ENCODE results near the gene FAM151B. TPM values are rescaled to one million over a fixed set of nuclear protein-coding genes. Genes with fewer than 3 reads are reported as not detected.

FAM151B gene
- total RNA-seq, 4 donors from 2014 or later: 2.6 to 8.1 (median 4.5) TPM

DNA sequence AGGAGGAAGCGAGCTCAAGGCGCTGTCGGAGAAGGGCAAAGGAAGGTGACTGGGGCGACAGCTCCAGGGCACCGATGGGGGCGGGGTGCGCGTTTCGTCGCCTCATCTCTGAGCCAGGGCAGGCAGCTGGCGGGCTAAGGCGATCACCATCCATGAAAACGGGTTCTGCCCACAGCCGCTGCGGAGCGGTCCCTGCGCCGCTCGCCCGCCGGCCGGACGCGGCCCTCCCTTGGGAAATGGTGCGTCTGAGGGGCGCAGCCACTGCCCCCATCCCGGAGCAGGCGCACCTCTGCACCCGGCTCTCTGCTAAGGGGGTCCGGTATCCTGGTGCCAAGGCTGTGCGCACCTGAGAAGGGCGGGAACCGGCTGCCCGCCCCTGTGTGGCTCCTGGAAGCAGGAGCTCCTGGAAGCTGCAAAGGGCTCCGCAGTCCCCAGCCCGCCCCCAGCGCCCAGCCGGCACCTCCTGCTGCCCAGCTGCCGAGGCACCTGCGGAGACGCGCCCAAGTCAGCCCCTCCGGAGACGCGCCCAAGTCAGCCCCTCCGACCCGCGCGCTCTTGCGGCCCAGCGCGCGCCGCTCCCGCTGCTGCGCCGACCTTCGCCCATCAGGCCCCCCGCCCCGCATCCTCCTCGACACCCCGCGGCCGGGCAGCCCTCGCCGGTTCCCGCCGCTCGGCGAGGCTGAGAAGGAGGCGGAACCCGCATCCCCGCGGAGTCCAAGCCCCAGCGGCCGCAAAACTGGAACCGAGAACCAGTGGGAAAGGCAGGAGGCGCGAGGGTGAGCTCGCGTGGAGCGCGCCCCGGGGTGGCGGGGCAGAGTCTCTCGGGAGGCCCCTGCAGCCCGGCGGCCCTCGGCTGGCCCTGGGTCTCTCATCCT, 81.4 kb downstream of the FAM151B start:
- Histone ChIP-seq H3K4me3 (replicated peaks in 1 of 3) (peak overlapping the region in 1 of 3 donors; percentile 6), H3K4me1 (peaks cover 0 to 15% of the 10 kb centered on the region in 2 donors), H3K36me3 (no peaks in the 10 kb centered on the region), H3K27me3 (peaks cover 8% of the 10 kb centered on the region), H3K9me3 (no peaks in the 10 kb centered on the region), H3K27ac (no peak overlapping the region)
- 2 to 5% methylated on average over 24 to 37 of the region's 89 CpGs for WGBS, 2 donors
- TF ChIP-seq, protein P1, sequence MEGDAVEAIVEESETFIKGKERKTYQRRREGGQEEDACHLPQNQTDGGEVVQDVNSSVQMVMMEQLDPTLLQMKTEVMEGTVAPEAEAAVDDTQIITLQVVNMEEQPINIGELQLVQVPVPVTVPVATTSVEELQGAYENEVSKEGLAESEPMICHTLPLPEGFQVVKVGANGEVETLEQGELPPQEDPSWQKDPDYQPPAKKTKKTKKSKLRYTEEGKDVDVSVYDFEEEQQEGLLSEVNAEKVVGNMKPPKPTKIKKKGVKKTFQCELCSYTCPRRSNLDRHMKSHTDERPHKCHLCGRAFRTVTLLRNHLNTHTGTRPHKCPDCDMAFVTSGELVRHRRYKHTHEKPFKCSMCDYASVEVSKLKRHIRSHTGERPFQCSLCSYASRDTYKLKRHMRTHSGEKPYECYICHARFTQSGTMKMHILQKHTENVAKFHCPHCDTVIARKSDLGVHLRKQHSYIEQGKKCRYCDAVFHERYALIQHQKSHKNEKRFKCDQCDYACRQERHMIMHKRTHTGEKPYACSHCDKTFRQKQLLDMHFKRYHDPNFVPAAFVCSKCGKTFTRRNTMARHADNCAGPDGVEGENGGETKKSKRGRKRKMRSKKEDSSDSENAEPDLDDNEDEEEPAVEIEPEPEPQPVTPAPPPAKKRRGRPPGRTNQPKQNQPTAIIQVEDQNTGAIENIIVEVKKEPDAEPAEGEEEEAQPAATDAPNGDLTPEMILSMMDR (IDR thresholded peaks at IDR 0.05): no peak
- TF ChIP-seq POLR2A (IDR thresholded peaks at IDR 0.05): no peak
- no peak for DNase-seq
- intact Hi-C loops (cut with DNase I): no loop called here

DNA sequence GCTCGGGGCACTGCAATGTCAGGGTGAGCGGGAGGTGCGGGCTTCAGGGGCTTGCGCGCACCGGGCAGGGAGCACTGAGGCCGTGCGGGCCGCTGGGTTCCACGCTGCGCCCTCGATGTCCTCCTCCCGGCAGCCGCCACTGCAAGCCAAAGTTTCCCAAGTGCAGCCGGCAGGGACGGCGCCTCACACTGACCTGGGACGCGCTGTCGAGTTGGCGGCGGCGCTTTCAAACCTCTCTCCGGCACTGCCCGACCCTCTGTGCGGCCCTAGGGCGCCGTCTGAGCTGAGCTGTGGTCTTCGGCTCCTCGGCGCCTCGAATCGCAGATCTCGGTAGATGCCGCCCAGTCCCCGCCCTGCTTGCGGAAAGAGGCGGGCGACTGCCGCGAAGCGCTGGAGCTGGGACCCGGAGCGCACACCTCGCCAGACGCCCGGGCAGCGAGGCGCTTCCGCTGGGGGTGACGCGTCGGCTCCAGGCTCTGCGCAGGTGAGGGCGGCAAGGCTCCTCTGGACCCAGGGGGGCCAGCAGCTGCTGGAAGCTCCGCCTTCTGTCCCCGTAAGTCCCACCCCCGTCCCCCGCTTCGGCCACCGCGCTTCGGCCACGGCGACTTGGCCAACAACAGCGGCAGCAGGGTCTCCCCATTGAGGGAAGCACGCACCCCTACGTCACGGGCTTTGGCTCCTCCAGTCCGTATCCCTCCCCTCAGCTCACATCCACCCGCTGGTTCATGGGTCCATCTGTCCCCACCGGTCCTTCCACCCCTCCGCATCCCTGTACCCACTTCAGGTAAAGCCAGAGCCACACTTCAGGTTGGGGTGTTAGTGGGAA, 82.3 kb downstream of the FAM151B start, which contains the start of gene ANKRD34B:
ANKRD34B (minus strand) TSS at position 320 of the 826 bp plus-strand sequence. CDS start 10,261 bp downstream, outside the sequence.
- Histone ChIP-seq H3K27ac (no peak within 1 kb of the TSS), H3K9me3 (no peaks in the 10 kb centered on the region), H3K36me3 (no peaks in the 10 kb centered on the region), H3K4me3 (replicated peaks in 1 of 3) (peak within 1 kb of the TSS in 1 of 3 donors; percentile 6), H3K27me3 (peaks cover 8% of the 10 kb centered on the region), H3K4me1 (peaks cover 0 to 15% of the 10 kb centered on the region in 2 donors)
- TF ChIP-seq POLR2A (IDR thresholded peaks at IDR 0.05): no peak
- TF ChIP-seq, protein P1 (IDR thresholded peaks at IDR 0.05): no peak
- intact Hi-C loops (cut with DNase I): no loop called here
- DNase-seq: peak in 1 of 2 donors; percentile 6
- WGBS, 2 donors: 4 to 5% methylated on average over 24 to 27 of the region's 73 CpGs

DNA sequence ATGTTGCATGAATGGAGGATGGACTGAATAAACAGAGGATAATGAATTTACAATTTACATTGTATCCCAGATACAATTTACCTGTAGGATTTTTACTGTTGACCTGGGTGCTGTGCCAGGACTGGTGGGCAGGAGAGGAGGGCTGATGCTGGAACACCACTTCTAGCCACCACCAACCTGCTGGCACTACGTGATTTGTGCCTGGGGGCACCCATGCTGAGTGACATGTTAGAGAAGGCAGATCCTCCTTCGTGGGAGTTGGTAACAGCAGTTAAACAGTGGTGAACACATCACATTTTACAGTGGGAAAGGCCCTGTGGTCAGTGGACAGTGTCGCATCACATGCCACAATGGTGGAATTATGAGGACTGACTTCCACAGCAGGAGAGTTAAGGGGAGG, 85.2 kb downstream of the FAM151B start:
- no peak for DNase-seq
- Histone ChIP-seq H3K9me3 (no peaks in the 10 kb centered on the region), H3K4me3 (replicated peaks in 1 of 3) (no peak overlapping the region), H3K27ac (no peak overlapping the region), H3K4me1 (peaks cover 0 to 15% of the 10 kb centered on the region in 2 donors), H3K36me3 (no peaks in the 10 kb centered on the region), H3K27me3 (peaks cover 8% of the 10 kb centered on the region)
- 80 to 81% methylated on average over 3 of the region's 3 CpGs for WGBS, 2 donors
- intact Hi-C loops (cut with DNase I): no loop called here
- TF ChIP-seq, protein P1 (IDR thresholded peaks at IDR 0.05): no peak
- no peak for TF ChIP-seq POLR2A (IDR thresholded peaks at IDR 0.05)

DNA sequence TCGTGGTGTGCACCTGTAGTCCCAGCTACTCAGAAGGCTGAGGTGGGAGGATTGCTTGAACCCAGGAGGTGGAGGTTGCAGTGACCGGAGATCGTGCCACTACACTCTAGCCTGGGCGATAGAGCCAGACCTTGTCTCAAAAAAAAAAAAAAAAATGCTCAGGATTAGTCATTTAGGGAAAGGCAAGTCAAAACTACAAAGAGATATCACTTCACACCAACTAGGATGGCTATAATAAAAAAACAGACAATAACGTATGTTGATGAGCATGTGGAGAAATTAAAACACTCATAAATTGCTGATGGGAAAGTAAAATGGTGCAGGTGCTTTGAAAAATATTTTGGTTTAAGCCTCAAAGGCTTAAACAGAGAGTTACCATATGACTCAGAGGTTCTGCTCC, 88.5 kb downstream of the FAM151B start:
- no peak overlapping the region for H3K27ac ChIP-seq
- intact Hi-C loops (cut with DNase I): no loop called here
- no peak overlapping the region for H3K4me3 ChIP-seq (replicated peaks in 1 of 3)
- 84 to 89% methylated on average over 5 of the region's 5 CpGs for WGBS, 2 donors
- no peaks in the 10 kb centered on the region for H3K27me3 ChIP-seq
- DNase-seq: no peak
- H3K4me1 ChIP-seq: no peaks in the 10 kb centered on the region
- TF ChIP-seq, protein P1 (IDR thresholded peaks at IDR 0.05): no peak
- no peak for TF ChIP-seq POLR2A (IDR thresholded peaks at IDR 0.05)
- no peaks in the 10 kb centered on the region for H3K36me3 ChIP-seq
- H3K9me3 ChIP-seq: no peaks in the 10 kb centered on the region
